Measurements from ENCODE around the gene NOX4.

DNA sequence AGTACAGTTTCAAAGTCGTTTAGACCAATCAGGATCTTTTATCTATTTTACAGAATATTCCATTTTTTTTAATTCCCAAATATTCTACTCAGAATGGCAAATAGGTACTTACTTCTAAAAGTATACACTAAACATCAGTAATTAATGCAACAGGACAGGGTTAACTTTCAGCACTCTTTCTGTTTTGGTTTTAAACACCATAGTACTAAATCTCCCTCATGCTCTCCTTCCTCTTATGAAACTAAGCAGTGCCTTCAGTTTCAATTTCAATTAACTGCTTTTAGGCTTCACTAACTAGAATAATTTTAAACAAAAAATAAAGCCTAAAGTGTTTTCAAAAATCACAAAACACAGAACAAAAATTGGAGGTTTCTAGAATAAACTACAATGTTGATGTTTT is 57.9 kb downstream of the NOX4 start:
- TF ChIP-seq CTCF (IDR thresholded peaks at IDR 0.05) (no peak), POLR2A (IDR thresholded peaks at IDR 0.05) (no peak)
